HFF-Myc (cell line): Measurements from ENCODE around the gene PPL.
"Not testable (repeated sequence)": the region's sequence is repeated elsewhere in the genome, so short reads cannot be mapped to it uniquely, and the experiment has no call there.

Source experiments
- DNase-seq: peaks from one replicate; pipeline ENCODE4 v3.0.0-alpha.2; 2011; ENCODE audit warnings: low read depth; ENCODE audit errors: extremely low read depth
- H3K4me3 ChIP-seq: replicated peaks from 2 replicates; pipeline ENCODE4 v1.5.1; 2011; ENCODE audit warnings: low read depth, mild to moderate bottlenecking, control low read depth, low read length
- CTCF ChIP-seq: IDR thresholded peaks from 2 replicates; pipeline ENCODE4 v1.5.1; 2012; ENCODE audit warnings: mild to moderate bottlenecking, low read depth, low read length, control low read depth; ENCODE audit errors: missing control alignments

Gene PPL

GRCh38 chr16:4933433-4933832, 3.5 kb downstream of the PPL start:
- no peak for TF ChIP-seq CTCF
- DNase-seq, result no peak
- no peak overlapping the region for H3K4me3 ChIP-seq

GRCh38 chr16:4931381-4931780, 5.6 kb downstream of the PPL start:
- no peak overlapping the region for H3K4me3 ChIP-seq
- no peak for TF ChIP-seq CTCF
- DNase-seq, result no peak

- H3K4me3 ChIP-seq, DNase-seq: not testable (repeated sequence)
These were observed 7.3 kb downstream of the PPL start for GRCh38 chr16:4929619-4930018.

- no peak for DNase-seq
- TF ChIP-seq CTCF, result no peak
- no peak overlapping the region for H3K4me3 ChIP-seq
These were observed 8.7 kb downstream of the PPL start for GRCh38 chr16:4928227-4928626.

- no peak for TF ChIP-seq CTCF
- DNase-seq, result no peak
These were observed 9.3 kb downstream of the PPL start for GRCh38 chr16:4927661-4928060.

GRCh38 chr16:4926928-4927327, 10.0 kb downstream of the PPL start:
- no peak for DNase-seq
- no peak for TF ChIP-seq CTCF
- no peak overlapping the region for H3K4me3 ChIP-seq

More at GRCh38 chr16:4927661-4928060, 9.3 kb downstream of the PPL start:
- no peak overlapping the region for H3K4me3 ChIP-seq

- TF ChIP-seq CTCF, result no peak
- no peak for DNase-seq
- no peak overlapping the region for H3K4me3 ChIP-seq
These were observed 11.2 kb downstream of the PPL start for GRCh38 chr16:4925791-4926190.

GRCh38 chr16:4925293-4925607, 11.7 kb downstream of the PPL start:
- no peak for TF ChIP-seq CTCF
- no peak overlapping the region for H3K4me3 ChIP-seq
- DNase-seq, result no peak
